Smooth muscle cell (in vitro differentiated cells): ENCODE data around the gene UBQLN1. TPM values are rescaled to one million over a fixed set of nuclear protein-coding genes. Genes with fewer than 3 reads are reported as not detected.
"Not testable (repeated sequence)": the region's sequence is repeated elsewhere in the genome, so short reads cannot be mapped to it uniquely, and the experiment has no call there.

Source experiments
- DNase-seq: peaks from one replicate; lab custom pipeline; 2025; ENCODE audit not compliant: unreplicated experiment; lab: John Stamatoyannopoulos, UW
- H2AFZ ChIP-seq: fragments of 200-600 bp; sonication (generic); 2 replicates; pipeline ENCODE4 v1.6.0; 2016; ENCODE audit warnings: antibody characterized with exemption, low read depth, mild to moderate bottlenecking
- H3F3A ChIP-seq: fragments of 200-600 bp; sonication (generic); 2 replicates; pipeline ENCODE4 v1.6.0; 2017; ENCODE audit warnings: antibody characterized with exemption, low read depth
- H3K27ac ChIP-seq: fragments of 200-600 bp; sonication (generic); 2 replicates; pipeline ENCODE4 v1.5.1; 2016; ENCODE audit warnings: low read depth, mild to moderate bottlenecking
- H3K27me3 ChIP-seq: fragments of 200-600 bp; sonication (generic); 2 replicates; pipeline ENCODE4 v1.6.1; 2016; ENCODE audit warnings: low read depth, mild to moderate bottlenecking
- H3K36me3 ChIP-seq: fragments of 200-600 bp; sonication (generic); 2 replicates; pipeline ENCODE4 v1.5.1; 2016; ENCODE audit warnings: low read depth
- H3K4me1 ChIP-seq: fragments of 200-600 bp; sonication (generic); 2 replicates; pipeline ENCODE4 v1.5.1; 2016; ENCODE audit warnings: low read depth
- H3K4me2 ChIP-seq: fragments of 200-600 bp; sonication (generic); 2 replicates; pipeline ENCODE4 v1.6.0; 2016; ENCODE audit warnings: mild to moderate bottlenecking
- H3K4me3 ChIP-seq: fragments of 200-600 bp; sonication (generic); 2 replicates; pipeline ENCODE4 v1.5.1; 2016; ENCODE audit warnings: mild to moderate bottlenecking
- H3K79me2 ChIP-seq: fragments of 200-600 bp; sonication (generic); 2 replicates; pipeline ENCODE4 v1.6.0; 2016; ENCODE audit warnings: low read depth, mild to moderate bottlenecking
- H3K9ac ChIP-seq: fragments of 200-600 bp; sonication (generic); 2 replicates; pipeline ENCODE4 v1.6.0; 2016; ENCODE audit warnings: low read depth
- H3K9me3 ChIP-seq: fragments of 200-600 bp; sonication (generic); replicated peaks from 2 replicates; pipeline ENCODE4 v1.5.1; 2016; ENCODE audit warnings: low read depth
- H4K20me1 ChIP-seq: fragments of 200-600 bp; sonication (generic); 2 replicates; pipeline ENCODE4 v1.6.0; 2016; ENCODE audit warnings: low read depth
- CTCF ChIP-seq: fragments of 200-600 bp; sonication (generic); IDR thresholded peaks from 2 replicates; pipeline ENCODE4 v1.5.1; 2017; ENCODE audit warnings: borderline replicate concordance, mild to moderate bottlenecking, antibody characterized with exemption; ENCODE audit not compliant: insufficient read depth, poor library complexity, severe bottlenecking
- WGBS: methylation state at CpG from one replicate; pipeline ENCODE4 v1.1.7; 2016; ENCODE audit warnings: low lambda C conversion rate; 5-methylcytosine and 5-hydroxymethylcytosine counted together
- polyA plus RNA-seq: library from polyadenylated mRNA; unstranded; fragments of >200 nt; fragmentation: Nextera tagmentation; extraction: Ambion mirVana; gene quantifications from 2 replicates; pipeline ENCODE4 v1.2.1, GENCODE V29; 2016
- total RNA-seq: library from RNA; depleted of rRNA; stranded (reverse); fragments of >200 nt; gene quantifications from 2 replicates; pipeline ENCODE4 v1.2.3, GENCODE V29; 2014

UBQLN1 gene
- total and polyA plus RNA-seq, 2 experiments from 2014 or later, result 36.2 to 116 TPM

GRCh38 chr9:83622433-83622938, 85.3 kb downstream of the UBQLN1 start:
- no peak for TF ChIP-seq CTCF
- Histone ChIP-seq H3K36me3 (no peaks in the 10 kb centered on the region), H3K4me2 (peak overlapping the region; percentile 98), H3F3A (no peaks in the 10 kb centered on the region), H3K27me3 (peaks cover 5% of the 10 kb centered on the region), H3K9me3 (no peaks in the 10 kb centered on the region), H3K27ac (no peak overlapping the region), H3K4me3 (peak overlapping the region; percentile 78), H3K4me1 (peaks cover 9% of the 10 kb centered on the region), H3K9ac (peak overlapping the region; percentile 40), H3K79me2 (no peaks in the 10 kb centered on the region), H4K20me1 (no peaks in the 10 kb centered on the region), H2AFZ (peak overlapping the region; percentile 64)
- no peak for DNase-seq
- 29% methylated on average over 14 of the region's 21 CpGs for WGBS

DNA sequence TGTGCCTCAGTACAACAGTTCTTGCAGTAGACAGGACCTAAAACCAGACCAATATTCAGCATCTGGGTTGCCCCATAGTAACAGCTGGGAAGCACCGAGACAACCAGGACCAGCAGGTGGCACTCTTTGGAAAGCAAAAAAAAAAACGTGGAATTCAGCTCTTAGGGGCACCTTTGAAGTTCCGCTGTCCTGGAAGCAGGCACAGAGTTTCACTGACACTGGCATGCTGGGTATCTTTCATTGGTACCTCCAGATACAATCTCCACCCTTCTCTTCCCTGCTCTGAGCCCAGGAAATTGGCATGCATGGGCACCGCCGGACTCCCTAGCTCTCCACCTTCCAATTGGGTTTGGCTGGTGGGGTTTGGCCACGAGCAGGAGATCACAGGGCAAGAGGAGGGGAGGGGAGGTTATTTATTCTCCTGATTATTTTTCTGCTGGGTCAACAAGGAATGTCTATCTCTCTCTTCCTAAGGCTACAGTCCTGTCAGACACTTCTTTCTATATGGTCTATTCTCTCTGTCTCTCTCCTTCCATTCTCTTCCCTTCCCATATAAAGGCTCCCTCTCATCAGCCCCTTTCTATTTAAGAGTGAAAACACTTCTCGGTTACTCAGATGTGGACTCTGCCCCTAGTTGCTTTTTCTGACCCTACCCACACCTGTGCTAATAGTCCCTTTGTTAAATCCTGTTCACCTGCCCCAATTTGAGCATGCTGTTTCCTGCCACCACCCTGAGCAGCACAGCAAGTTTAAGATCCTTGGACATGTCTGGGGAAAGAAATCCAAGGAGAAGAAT, 86.7 kb downstream of the UBQLN1 start:
- Histone ChIP-seq H3K36me3 (no peaks in the 10 kb centered on the region), H3F3A (no peaks in the 10 kb centered on the region), H3K4me1 (peaks cover 9% of the 10 kb centered on the region), H3K27ac (no peak overlapping the region), H3K4me3 (peak overlapping the region; percentile 33), H3K9ac (no peak overlapping the region), H4K20me1 (no peaks in the 10 kb centered on the region), H3K79me2 (no peaks in the 10 kb centered on the region), H3K4me2 (peak overlapping the region; percentile 62), H3K27me3 (peaks cover 5% of the 10 kb centered on the region), H2AFZ (no peak overlapping the region), H3K9me3 (no peaks in the 10 kb centered on the region)
- peak; percentile 59 for TF ChIP-seq CTCF
- DNase-seq, result no peak
- 33% methylated on average over 7 of the region's 7 CpGs for WGBS

GRCh38 chr9:83617299-83617698, 90.5 kb downstream of the UBQLN1 start:
- Histone ChIP-seq H3K9ac (no peak overlapping the region), H3K4me3 (no peak overlapping the region), H4K20me1 (no peaks in the 10 kb centered on the region), H3K36me3 (no peaks in the 10 kb centered on the region), H2AFZ (no peak overlapping the region), H3K27ac (no peak overlapping the region), H3K79me2 (no peaks in the 10 kb centered on the region), H3K4me1 (peaks cover 3% of the 10 kb centered on the region), H3F3A (no peaks in the 10 kb centered on the region), H3K4me2 (no peak overlapping the region), H3K27me3 (peaks cover 5% of the 10 kb centered on the region), H3K9me3 (no peaks in the 10 kb centered on the region)
- TF ChIP-seq CTCF, result no peak
- WGBS, result 85% methylated on average over 1 of the region's 1 CpG
- DNase-seq, result no peak

DNA sequence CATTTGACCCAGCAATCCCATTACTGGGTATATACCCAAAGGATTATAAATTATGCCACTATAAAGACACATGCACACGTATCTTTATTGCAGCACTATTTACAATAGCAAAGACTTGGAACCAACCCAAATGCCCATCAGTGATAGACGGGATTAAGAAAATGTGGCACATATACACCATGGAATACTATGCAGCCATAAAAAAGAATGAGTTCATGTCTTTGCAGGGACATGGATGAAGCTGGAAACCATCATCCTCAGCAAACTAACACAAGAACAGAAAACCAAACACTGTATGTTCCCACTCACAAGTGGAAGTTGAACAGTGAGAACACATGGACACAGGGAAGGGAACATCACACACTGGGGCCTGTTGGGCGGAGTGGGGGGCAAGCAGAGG, 94.5 kb downstream of the UBQLN1 start:
- H2AFZ ChIP-seq, H3F3A ChIP-seq, H3K9ac ChIP-seq, H4K20me1 ChIP-seq, H3K4me1 ChIP-seq, H3K27ac ChIP-seq, H3K79me2 ChIP-seq, H3K36me3 ChIP-seq, DNase-seq, H3K4me3 ChIP-seq, H3K27me3 ChIP-seq, H3K4me2 ChIP-seq, H3K9me3 ChIP-seq: not testable (repeated sequence)
- WGBS, result 99% methylated on average over 3 of the region's 3 CpGs

Other genes starting within 250 kb of the UBQLN1 start
- gene FRMD3, start 169.6 kb downstream of the UBQLN1 start, total RNA-seq, result 0.27 and 0.72 TPM in 2 replicates
- gene FRMD3, start 169.6 kb downstream of the UBQLN1 start, polyA plus RNA-seq, result 0.79 and 2.8 TPM in 2 replicates
- gene IDNK, start 84.8 kb downstream of the UBQLN1 start, total RNA-seq, result 0.40 and 1.1 TPM in 2 replicates
- 2.1 and 4.4 TPM in 2 replicates for gene IDNK, start 84.8 kb downstream of the UBQLN1 start, polyA plus RNA-seq
- gene GKAP1, start 109.8 kb upstream of the UBQLN1 start, total RNA-seq, result not detected in 2 replicates
- gene GKAP1, start 109.8 kb upstream of the UBQLN1 start, polyA plus RNA-seq, result 0.30 TPM in 1 of 2 replicates, not detected in the other
- 3.3 and 11.0 TPM in 2 replicates for gene KIF27, start 213.5 kb upstream of the UBQLN1 start, total RNA-seq
- gene KIF27, start 213.5 kb upstream of the UBQLN1 start, polyA plus RNA-seq, result 1.9 and 4.4 TPM in 2 replicates